Caki2 (cell line): ENCODE data around the gene HLA-DQA1. TPM values are rescaled to one million over a fixed set of nuclear protein-coding genes. Genes with fewer than 3 reads are reported as not detected.
"Not testable (repeated sequence)": the region's sequence is repeated elsewhere in the genome, so short reads cannot be mapped to it uniquely, and the experiment has no call there.

ENCODE experiments used
- DNase-seq: peaks from one replicate; pipeline ENCODE4 v3.0.0-alpha.2; 2015; ENCODE audit warnings: low read depth
- in situ Hi-C: cut with HindIII; loops from 2 replicates; pipeline ENCODE4 v1.10.0; 2016; ENCODE audit warnings: low sequenced_read_pairs, low pct_unique_long_range_greater_than_20kb, mixed read lengths
- total RNA-seq: library from RNA; depleted of rRNA; stranded (reverse); fragments of >200 nt; shearing (Covaris generic); gene quantifications from 2 replicates; pipeline ENCODE4 v1.2.3, GENCODE V29; 2014; ENCODE audit warnings: low replicate concordance

The HLA-DQA1 gene
- total RNA-seq, 1 experiment from 2014 or later = not detected

- no peak for DNase-seq
- in situ Hi-C loops = no loop called here
These were observed 21.2 kb upstream of the HLA-DQA1 start for GRCh38 chr6:32615885-32616532.

GRCh38 chr6:32617751-32618150 is 19.5 kb upstream of the HLA-DQA1 start:
- in situ Hi-C loops = no loop called here

GRCh38 chr6:32621372-32621771 is 15.8 kb upstream of the HLA-DQA1 start:
- in situ Hi-C loops = no loop called here
- no peak for DNase-seq

More at GRCh38 chr6:32617751-32618150, 19.5 kb upstream of the HLA-DQA1 start:
- DNase-seq = no peak

GRCh38 chr6:32622545-32623401 is 14.4 kb upstream of the HLA-DQA1 start:
- DNase-seq = no peak
- in situ Hi-C loops = no loop called here

GRCh38 chr6:32623693-32624092 is 13.5 kb upstream of the HLA-DQA1 start:
- in situ Hi-C loops = no loop called here
- DNase-seq = no peak

GRCh38 chr6:32624565-32624964 is 12.6 kb upstream of the HLA-DQA1 start:
- in situ Hi-C loops = no loop called here
- DNase-seq = no peak

GRCh38 chr6:32625137-32625536 is 12.1 kb upstream of the HLA-DQA1 start:
- no peak for DNase-seq
- in situ Hi-C loops = no loop called here

GRCh38 chr6:32627249-32627648 is 10.0 kb upstream of the HLA-DQA1 start:
- in situ Hi-C loops = no loop called here
- DNase-seq = no peak

GRCh38 chr6:32627831-32628230 is 9.4 kb upstream of the HLA-DQA1 start:
- DNase-seq = no peak
- in situ Hi-C loops = no loop called here

GRCh38 chr6:32629793-32630192 is 7.4 kb upstream of the HLA-DQA1 start:
- in situ Hi-C loops, DNase-seq: not testable (repeated sequence)

- in situ Hi-C loops = no loop called here
- no peak for DNase-seq
These were observed 1.6 kb upstream of the HLA-DQA1 start for GRCh38 chr6:32635526-32636123.

GRCh38 chr6:32637883-32638282 is 677 bp downstream of the HLA-DQA1 start:
- no peak for DNase-seq
- in situ Hi-C loops = no loop called here

GRCh38 chr6:32638532-32639219 is 1.5 kb downstream of the HLA-DQA1 start:
- in situ Hi-C loops = no loop called here

GRCh38 chr6:32639440-32640394 is 2.5 kb downstream of the HLA-DQA1 start:
- in situ Hi-C loops = no loop called here
- no peak for DNase-seq

More at GRCh38 chr6:32638532-32639219, 1.5 kb downstream of the HLA-DQA1 start:
- no peak for DNase-seq

- no peak for DNase-seq
- in situ Hi-C loops = no loop called here
These were observed 3.9 kb downstream of the HLA-DQA1 start for GRCh38 chr6:32641122-32641521.

GRCh38 chr6:32641785-32642719 is 4.8 kb downstream of the HLA-DQA1 start:
- DNase-seq, in situ Hi-C loops: not testable (repeated sequence)

GRCh38 chr6:32642720-32643106 is 5.5 kb downstream of the HLA-DQA1 start:
- no peak for DNase-seq
- in situ Hi-C loops = no loop called here
